OCI-LY7 (cell line): ENCODE data around the gene HPSE2. TPM values are rescaled to one million over a fixed set of nuclear protein-coding genes. Genes with fewer than 3 reads are reported as not detected.

Source experiments
- BruUV-seq: library from RNA; stranded (reverse); fragments of 400-500 nt; replicated peaks from 2 replicates; lab custom pipeline; 2021; lab: Mats Ljungman, UMichigan
- CTCF ChIA-PET: fragments of 300-600 bp; sonication (Branson Sonifier 250); formaldehyde crosslinking; loops from one replicate; lab custom pipeline; 2022; ENCODE audit warnings: antibody characterized with exemption; ENCODE audit not compliant: unreplicated experiment; lab: Charles Lee
- POLR2A ChIA-PET: fragments of 300-600 bp; sonication (Branson Sonifier 250); formaldehyde crosslinking; loops from one replicate; lab custom pipeline; 2022; ENCODE audit warnings: antibody characterized with exemption; lab: Charles Lee
- DNase-seq: peaks from one replicate; pipeline ENCODE4 v3.0.0-alpha.2; 2015; ENCODE audit warnings: low spot score
- H2AFZ ChIP-seq: fragments of 200-600 bp; sonication (generic), shearing (Covaris generic); 2 replicates; pipeline ENCODE4 v1.6.1; 2014; ENCODE audit warnings: mild to moderate bottlenecking, antibody characterized with exemption, low read length, moderate library complexity
- H3K27ac ChIP-seq: fragments of 200-600 bp; sonication (generic); 2 replicates; pipeline ENCODE4 v1.5.1; 2014; ENCODE audit warnings: mixed run types, low read depth, mild to moderate bottlenecking, moderate library complexity, low read length, inconsistent platforms; ENCODE audit not compliant: poor library complexity, severe bottlenecking
- H3K36me3 ChIP-seq: fragments of 200-600 bp; sonication (generic); 2 replicates; pipeline ENCODE4 v1.6.1; 2014; ENCODE audit warnings: mild to moderate bottlenecking, antibody characterized with exemption, low read length, moderate library complexity, mixed read lengths; ENCODE audit not compliant: insufficient read depth
- H3K4me1 ChIP-seq: fragments of 200-600 bp; sonication (generic); 2 replicates; pipeline ENCODE4 v1.5.1; 2014; ENCODE audit warnings: mild to moderate bottlenecking, low read length; ENCODE audit not compliant: insufficient read depth, poor library complexity, severe bottlenecking
- H3K4me2 ChIP-seq: fragments of 200-600 bp; sonication (generic); 2 replicates; pipeline ENCODE4 v1.6.1; 2014; ENCODE audit warnings: mild to moderate bottlenecking, low read length
- H3K4me3 ChIP-seq: fragments of 200-600 bp; sonication (generic); 2 replicates; pipeline ENCODE4 v1.5.1; 2014; ENCODE audit warnings: mild to moderate bottlenecking, low read depth, low read length; ENCODE audit not compliant: poor library complexity, severe bottlenecking
- H3K79me2 ChIP-seq: fragments of 200-600 bp; sonication (generic); 2 replicates; pipeline ENCODE4 v1.6.1; 2016; ENCODE audit warnings: low read depth, mild to moderate bottlenecking, low read length, moderate library complexity, mixed read lengths; ENCODE audit not compliant: insufficient read depth
- H3K9me2 ChIP-seq: fragments of 200-600 bp; sonication (generic); 2 replicates; pipeline ENCODE4 v1.6.1; 2016; ENCODE audit warnings: mild to moderate bottlenecking, low read length, mixed read lengths; ENCODE audit not compliant: insufficient read depth
- H3K9me3 ChIP-seq: fragments of 200-600 bp; sonication (generic); 2 replicates; pipeline ENCODE4 v1.6.1; 2014; ENCODE audit warnings: mild to moderate bottlenecking, mixed run types, low read length, mixed read lengths
- H4K20me1 ChIP-seq: fragments of 200-600 bp; sonication (generic); 2 replicates; pipeline ENCODE4 v1.6.1; 2014; ENCODE audit warnings: mild to moderate bottlenecking, antibody characterized with exemption, low read length, moderate library complexity, mixed read lengths; ENCODE audit not compliant: insufficient read depth
- EZH2phosphoT487 ChIP-seq: fragments of 200-600 bp; sonication (generic); IDR thresholded peaks from 2 replicates; pipeline ENCODE4 v1.6.1; 2018; ENCODE audit warnings: low read depth, borderline replicate concordance, mild to moderate bottlenecking, mixed run types, antibody characterized with exemption, low read length, moderate library complexity, mixed read lengths
- intact Hi-C: fragments of 100-400 bp; cut with micrococcal nuclease; formaldehyde crosslinking; loops from one replicate; pipeline ENCODE4 v1.10.0; 2022; ENCODE audit not compliant: unreplicated experiment
- total RNA-seq, 2 experiments: library from RNA; depleted of rRNA in 1 of 2; stranded (reverse); fragments of >200 nt in 1 of 2; shearing (Covaris generic) in 1 of 2; gene quantifications; 2 replicates each; pipeline ENCODE4 v1.2.3, GENCODE V29; 2014 to 2022
- TF ChIP-seq, protein P1 (sequence below): fragments of 200-600 bp; sonication (generic); conservative IDR thresholded peaks from 2 replicates; pipeline ENCODE4 v1.5.1; 2014; ENCODE audit warnings: mild to moderate bottlenecking, antibody characterized with exemption, low read length, moderate library complexity, mixed read lengths

HPSE2 gene
- total RNA-seq, 2 experiments from 2014 or later: not detected

GRCh38 chr10:98488669-98489430, 746.8 kb downstream of the HPSE2 start:
- Histone ChIP-seq H3K27ac (no peak overlapping the region), H3K79me2 (no peaks in the 10 kb centered on the region), H3K36me3 (no peaks in the 10 kb centered on the region), H3K9me3 (no peaks in the 10 kb centered on the region), H3K4me1 (no peaks in the 10 kb centered on the region), H2AFZ (no peak overlapping the region), H3K4me3 (no peak overlapping the region), H4K20me1 (no peaks in the 10 kb centered on the region), H3K4me2 (no peak overlapping the region), H3K9me2 (no peaks in the 10 kb centered on the region)
- no peak for DNase-seq
- no peak for TF ChIP-seq EZH2phosphoT487
- TF ChIP-seq, protein P1, sequence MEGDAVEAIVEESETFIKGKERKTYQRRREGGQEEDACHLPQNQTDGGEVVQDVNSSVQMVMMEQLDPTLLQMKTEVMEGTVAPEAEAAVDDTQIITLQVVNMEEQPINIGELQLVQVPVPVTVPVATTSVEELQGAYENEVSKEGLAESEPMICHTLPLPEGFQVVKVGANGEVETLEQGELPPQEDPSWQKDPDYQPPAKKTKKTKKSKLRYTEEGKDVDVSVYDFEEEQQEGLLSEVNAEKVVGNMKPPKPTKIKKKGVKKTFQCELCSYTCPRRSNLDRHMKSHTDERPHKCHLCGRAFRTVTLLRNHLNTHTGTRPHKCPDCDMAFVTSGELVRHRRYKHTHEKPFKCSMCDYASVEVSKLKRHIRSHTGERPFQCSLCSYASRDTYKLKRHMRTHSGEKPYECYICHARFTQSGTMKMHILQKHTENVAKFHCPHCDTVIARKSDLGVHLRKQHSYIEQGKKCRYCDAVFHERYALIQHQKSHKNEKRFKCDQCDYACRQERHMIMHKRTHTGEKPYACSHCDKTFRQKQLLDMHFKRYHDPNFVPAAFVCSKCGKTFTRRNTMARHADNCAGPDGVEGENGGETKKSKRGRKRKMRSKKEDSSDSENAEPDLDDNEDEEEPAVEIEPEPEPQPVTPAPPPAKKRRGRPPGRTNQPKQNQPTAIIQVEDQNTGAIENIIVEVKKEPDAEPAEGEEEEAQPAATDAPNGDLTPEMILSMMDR: no peak
- ChIA-PET CTCF (no interaction called here), POLR2A (no interaction called here)
- BruUV-seq: no TSS peak
- intact Hi-C loops: no loop called here

DNA sequence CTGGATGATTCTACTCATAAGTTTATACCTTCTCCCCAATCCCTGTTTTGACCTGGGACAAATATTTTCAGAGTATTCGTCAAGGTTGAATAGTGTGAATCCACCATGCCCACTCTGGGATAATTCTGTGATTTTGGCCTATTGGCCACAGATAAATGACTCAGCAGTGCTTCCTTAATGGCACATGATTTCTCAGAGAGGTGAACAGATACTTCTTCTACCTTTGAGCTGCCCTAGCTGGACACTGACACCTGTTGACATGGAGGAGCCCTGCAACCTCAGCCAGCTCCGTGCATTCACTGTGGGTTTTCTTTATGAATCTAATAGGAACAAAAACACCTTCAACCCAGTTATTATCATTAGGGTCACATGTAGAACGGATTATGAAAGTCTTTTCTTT, 748.0 kb downstream of the HPSE2 start:
- POLR2A ChIA-PET: no interaction called here
- intact Hi-C loops: no loop called here
- H2AFZ ChIP-seq: no peak overlapping the region

DNA sequence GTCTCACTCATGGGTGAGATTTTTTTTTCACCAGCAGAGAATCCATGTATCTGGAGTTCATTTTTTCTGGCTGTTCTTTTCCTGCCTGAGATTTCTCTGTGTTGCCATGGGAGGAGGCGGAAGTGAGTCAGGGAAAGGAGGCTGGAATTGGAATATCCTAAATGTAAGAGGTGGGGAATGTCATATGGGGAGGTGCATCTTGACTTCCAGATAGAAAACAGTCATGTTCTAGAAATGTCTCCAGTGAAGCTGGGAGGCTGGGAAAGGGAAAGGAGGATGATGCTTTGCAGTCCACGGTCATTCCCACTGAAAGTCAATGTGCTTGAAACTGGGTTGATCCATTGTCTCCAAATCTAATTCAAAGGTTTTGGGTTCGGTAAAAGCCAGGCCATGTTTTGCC, 749.2 kb downstream of the HPSE2 start:
- intact Hi-C loops: no loop called here

More for the DNA sequence above, 748.0 kb downstream of the HPSE2 start:
- H3K79me2 ChIP-seq: no peaks in the 10 kb centered on the region
- CTCF ChIA-PET: no interaction called here
- H3K4me3 ChIP-seq: no peak overlapping the region
- no TSS peak for BruUV-seq
- H3K4me2 ChIP-seq: no peak overlapping the region
- no peaks in the 10 kb centered on the region for H4K20me1 ChIP-seq
- no peak for TF ChIP-seq EZH2phosphoT487
- TF ChIP-seq, protein P1: no peak
- H3K36me3 ChIP-seq: no peaks in the 10 kb centered on the region
- no peaks in the 10 kb centered on the region for H3K9me2 ChIP-seq
- no peaks in the 10 kb centered on the region for H3K9me3 ChIP-seq
- H3K4me1 ChIP-seq: no peaks in the 10 kb centered on the region
- H3K27ac ChIP-seq: no peak overlapping the region
- no peak for DNase-seq

More for the DNA sequence above, 749.2 kb downstream of the HPSE2 start:
- H3K36me3 ChIP-seq: no peaks in the 10 kb centered on the region
- TF ChIP-seq, protein P1: no peak
- TF ChIP-seq EZH2phosphoT487: no peak
- no peak overlapping the region for H3K4me3 ChIP-seq
- POLR2A ChIA-PET: no interaction called here
- no TSS peak for BruUV-seq
- no peaks in the 10 kb centered on the region for H3K4me1 ChIP-seq
- no peak for DNase-seq
- H3K4me2 ChIP-seq: no peak overlapping the region
- H3K9me2 ChIP-seq: no peaks in the 10 kb centered on the region
- no peaks in the 10 kb centered on the region for H3K79me2 ChIP-seq
- H2AFZ ChIP-seq: no peak overlapping the region
- no peaks in the 10 kb centered on the region for H3K9me3 ChIP-seq
- no peaks in the 10 kb centered on the region for H4K20me1 ChIP-seq
- CTCF ChIA-PET: no interaction called here
- no peak overlapping the region for H3K27ac ChIP-seq
